Measurements from ENCODE around the gene PPM1M.
A peak's percentile ranks its signal among the peaks of the same experiment; 100 is the strongest.

PPM1M gene

GRCh38 chr3:52202384-52203077 lies 43.0 kb upstream of the PPM1M start:
- H3K27ac ChIP-seq (ENCODE audit: low read depth, low read length), result no peak overlapping the region
- no CpG with 5 or more reads among the region's 4 CpGs for WGBS (ENCODE audit: extremely low coverage, insufficient coverage, insufficient read length)
- H3K4ac ChIP-seq (ENCODE audit: low read depth, low read length), result no peak overlapping the region
- H3K4me1 ChIP-seq (ENCODE audit: control insufficient read depth in 1 of 2, insufficient read depth in 2 of 2, low read length in 2 of 2), result peaks cover 8 to 12% of the 10 kb centered on the region in 2 experiments
- H3K79me1 ChIP-seq (ENCODE audit: low read length), result peaks cover 9% of the 10 kb centered on the region
- H3K18ac ChIP-seq (ENCODE audit: low read length), result no peak overlapping the region
- peaks cover 7% of the 10 kb centered on the region for H3K79me2 ChIP-seq (ENCODE audit: control insufficient read depth, insufficient read depth, low read length, poor library complexity)
- H3K27me3 ChIP-seq (ENCODE audit: insufficient read depth, low read length), result no peaks in the 10 kb centered on the region
- H3K4me2 ChIP-seq (ENCODE audit: low read length), result no peak overlapping the region
- DNase-seq, result peak in 1 of 2 donors; percentile 22
- H2BK120ac ChIP-seq (ENCODE audit: insufficient read depth, low read length, poor library complexity), result no peak overlapping the region
- H2AK5ac ChIP-seq (ENCODE audit: low read length), result no peak overlapping the region
- no peak overlapping the region for H4K91ac ChIP-seq (ENCODE audit: low read depth, low read length)
- no peak overlapping the region for H2AFZ ChIP-seq (ENCODE audit: insufficient read depth, low read length, poor library complexity)
- H4K8ac ChIP-seq (ENCODE audit: low read depth, low read length), result no peak overlapping the region
- no peak overlapping the region for H3K23ac ChIP-seq (ENCODE audit: low read length)
- H3K4me3 ChIP-seq (ENCODE audit: low read depth, low read length), result no peak overlapping the region
- H2BK12ac ChIP-seq (ENCODE audit: low read length), result no peak overlapping the region
- H3K14ac ChIP-seq (ENCODE audit: low read length), result no peak overlapping the region
- no peak overlapping the region for H2BK5ac ChIP-seq (ENCODE audit: low read depth, low read length, poor library complexity)
- H3K36me3 ChIP-seq (ENCODE audit: control insufficient read depth in 1 of 2, insufficient read depth in 2 of 2, low read length in 2 of 2), result peaks cover 36 to 52% of the 10 kb centered on the region in 2 experiments
- peaks cover 2% of the 10 kb centered on the region for H3K9me3 ChIP-seq (ENCODE audit: insufficient read depth, low read depth, low read length)
- H4K12ac ChIP-seq (ENCODE audit: low read depth, low read length), result no peak overlapping the region
- peak overlapping the region; percentile 13 for H3K9ac ChIP-seq (ENCODE audit: low read length)

- no peak overlapping the region for H4K12ac ChIP-seq (ENCODE audit: low read depth, low read length)
- no peak overlapping the region for H4K91ac ChIP-seq (ENCODE audit: low read depth, low read length)
- no peak overlapping the region for H2BK5ac ChIP-seq (ENCODE audit: low read depth, low read length, poor library complexity)
- no peaks in the 10 kb centered on the region for H3K27me3 ChIP-seq (ENCODE audit: insufficient read depth, low read length)
- no peaks in the 10 kb centered on the region for H3K79me2 ChIP-seq (ENCODE audit: control insufficient read depth, insufficient read depth, low read length, poor library complexity)
- no peak overlapping the region for H3K9ac ChIP-seq (ENCODE audit: low read length)
- H3K4me2 ChIP-seq (ENCODE audit: low read length), result no peak overlapping the region
- H3K27ac ChIP-seq (ENCODE audit: low read depth, low read length), result no peak overlapping the region
- peaks cover 42 to 62% of the 10 kb centered on the region in 2 experiments for H3K36me3 ChIP-seq (ENCODE audit: control insufficient read depth in 1 of 2, insufficient read depth in 2 of 2, low read length in 2 of 2)
- H3K9me3 ChIP-seq (ENCODE audit: insufficient read depth, low read depth, low read length), result peaks cover 2% of the 10 kb centered on the region
- no peak overlapping the region for H2AK5ac ChIP-seq (ENCODE audit: low read length)
- H3K4me1 ChIP-seq (ENCODE audit: control insufficient read depth in 1 of 2, insufficient read depth in 2 of 2, low read length in 2 of 2), result peaks cover 7% of the 10 kb centered on the region in 2 experiments
- no peak overlapping the region for H3K23ac ChIP-seq (ENCODE audit: low read length)
- DNase-seq, result no peak
- no peak overlapping the region for H2AFZ ChIP-seq (ENCODE audit: insufficient read depth, low read length, poor library complexity)
- WGBS (ENCODE audit: extremely low coverage, insufficient coverage, insufficient read length), result no CpG with 5 or more reads among the region's 1 CpG
- no peak overlapping the region for H3K4me3 ChIP-seq (ENCODE audit: low read depth, low read length)
- H3K4ac ChIP-seq (ENCODE audit: low read depth, low read length), result no peak overlapping the region
- no peak overlapping the region for H3K18ac ChIP-seq (ENCODE audit: low read length)
- no peak overlapping the region for H2BK120ac ChIP-seq (ENCODE audit: insufficient read depth, low read length, poor library complexity)
- no peak overlapping the region for H4K8ac ChIP-seq (ENCODE audit: low read depth, low read length)
- no peak overlapping the region for H2BK12ac ChIP-seq (ENCODE audit: low read length)
- H3K79me1 ChIP-seq (ENCODE audit: low read length), result no peaks in the 10 kb centered on the region
- no peak overlapping the region for H3K14ac ChIP-seq (ENCODE audit: low read length)
These were observed 41.9 kb upstream of the PPM1M start for GRCh38 chr3:52203701-52204100.

GRCh38 chr3:52204337-52205073 lies 41.1 kb upstream of the PPM1M start:
- H3K36me3 ChIP-seq (ENCODE audit: control insufficient read depth in 1 of 2, insufficient read depth in 2 of 2, low read length in 2 of 2), result peaks cover 38 to 62% of the 10 kb centered on the region in 2 experiments
- no peak overlapping the region for H4K91ac ChIP-seq (ENCODE audit: low read depth, low read length)
- H3K14ac ChIP-seq (ENCODE audit: low read length), result no peak overlapping the region
- no peak overlapping the region for H2BK120ac ChIP-seq (ENCODE audit: insufficient read depth, low read length, poor library complexity)
- H3K79me2 ChIP-seq (ENCODE audit: control insufficient read depth, insufficient read depth, low read length, poor library complexity), result no peaks in the 10 kb centered on the region
- H3K9ac ChIP-seq (ENCODE audit: low read length), result no peak overlapping the region
- no peak overlapping the region for H2AFZ ChIP-seq (ENCODE audit: insufficient read depth, low read length, poor library complexity)
- no peak overlapping the region for H2BK5ac ChIP-seq (ENCODE audit: low read depth, low read length, poor library complexity)
- no peak overlapping the region for H3K27ac ChIP-seq (ENCODE audit: low read depth, low read length)
- H3K4me1 ChIP-seq (ENCODE audit: control insufficient read depth in 1 of 2, insufficient read depth in 2 of 2, low read length in 2 of 2), result peaks cover 0 to 2% of the 10 kb centered on the region in 2 experiments
- H3K23ac ChIP-seq (ENCODE audit: low read length), result no peak overlapping the region
- no peak for DNase-seq
- WGBS (ENCODE audit: extremely low coverage, insufficient coverage, insufficient read length), result no CpG with 5 or more reads among the region's 10 CpGs
- H3K27me3 ChIP-seq (ENCODE audit: insufficient read depth, low read length), result no peaks in the 10 kb centered on the region
- H3K4ac ChIP-seq (ENCODE audit: low read depth, low read length), result no peak overlapping the region
- H4K12ac ChIP-seq (ENCODE audit: low read depth, low read length), result no peak overlapping the region
- H2AK5ac ChIP-seq (ENCODE audit: low read length), result no peak overlapping the region
- no peaks in the 10 kb centered on the region for H3K79me1 ChIP-seq (ENCODE audit: low read length)
- H4K8ac ChIP-seq (ENCODE audit: low read depth, low read length), result no peak overlapping the region
- H3K4me2 ChIP-seq (ENCODE audit: low read length), result no peak overlapping the region
- H3K4me3 ChIP-seq (ENCODE audit: low read depth, low read length), result no peak overlapping the region
- H3K9me3 ChIP-seq (ENCODE audit: insufficient read depth, low read depth, low read length), result peaks cover 2% of the 10 kb centered on the region
- no peak overlapping the region for H2BK12ac ChIP-seq (ENCODE audit: low read length)
- H3K18ac ChIP-seq (ENCODE audit: low read length), result no peak overlapping the region

- H2AK5ac ChIP-seq (ENCODE audit: low read length), result no peak overlapping the region
These were observed 39.7 kb upstream of the PPM1M start for GRCh38 chr3:52205727-52206372.

More at GRCh38 chr3:52205727-52206372, 39.7 kb upstream of the PPM1M start:
- H2BK120ac ChIP-seq (ENCODE audit: insufficient read depth, low read length, poor library complexity), result no peak overlapping the region
- WGBS (ENCODE audit: extremely low coverage, insufficient coverage, insufficient read length), result no CpG with 5 or more reads among the region's 6 CpGs
- H3K14ac ChIP-seq (ENCODE audit: low read length), result no peak overlapping the region
- peaks cover 2% of the 10 kb centered on the region for H3K9me3 ChIP-seq (ENCODE audit: insufficient read depth, low read depth, low read length)
- no peaks in the 10 kb centered on the region for H3K79me2 ChIP-seq (ENCODE audit: control insufficient read depth, insufficient read depth, low read length, poor library complexity)
- no peak overlapping the region for H2AFZ ChIP-seq (ENCODE audit: insufficient read depth, low read length, poor library complexity)
- no peak overlapping the region for H3K9ac ChIP-seq (ENCODE audit: low read length)
- H3K27ac ChIP-seq (ENCODE audit: low read depth, low read length), result no peak overlapping the region
- H3K79me1 ChIP-seq (ENCODE audit: low read length), result no peaks in the 10 kb centered on the region
- H3K4ac ChIP-seq (ENCODE audit: low read depth, low read length), result no peak overlapping the region
- H3K4me1 ChIP-seq (ENCODE audit: control insufficient read depth in 1 of 2, insufficient read depth in 2 of 2, low read length in 2 of 2), result no peaks in the 10 kb centered on the region
- H3K4me3 ChIP-seq (ENCODE audit: low read depth, low read length), result no peak overlapping the region
- H2BK12ac ChIP-seq (ENCODE audit: low read length), result no peak overlapping the region
- H4K12ac ChIP-seq (ENCODE audit: low read depth, low read length), result no peak overlapping the region
- no peak overlapping the region for H3K23ac ChIP-seq (ENCODE audit: low read length)
- H2BK5ac ChIP-seq (ENCODE audit: low read depth, low read length, poor library complexity), result no peak overlapping the region
- peaks cover 46 to 74% of the 10 kb centered on the region in 2 experiments for H3K36me3 ChIP-seq (ENCODE audit: control insufficient read depth in 1 of 2, insufficient read depth in 2 of 2, low read length in 2 of 2)
- no peak overlapping the region for H3K18ac ChIP-seq (ENCODE audit: low read length)
- no peaks in the 10 kb centered on the region for H3K27me3 ChIP-seq (ENCODE audit: insufficient read depth, low read length)
- H4K8ac ChIP-seq (ENCODE audit: low read depth, low read length), result no peak overlapping the region
- H4K91ac ChIP-seq (ENCODE audit: low read depth, low read length), result no peak overlapping the region
- H3K4me2 ChIP-seq (ENCODE audit: low read length), result no peak overlapping the region
- DNase-seq, result no peak
